Measurements from ENCODE around the gene AFF3. TPM values are rescaled to one million over a fixed set of nuclear protein-coding genes. Genes with fewer than 3 reads are reported as not detected.
"Not testable (repeated sequence)": the region's sequence is repeated elsewhere in the genome, so short reads cannot be mapped to it uniquely, and the experiment has no call there.

The AFF3 gene
- 23.2 TPM for total RNA-seq

DNA sequence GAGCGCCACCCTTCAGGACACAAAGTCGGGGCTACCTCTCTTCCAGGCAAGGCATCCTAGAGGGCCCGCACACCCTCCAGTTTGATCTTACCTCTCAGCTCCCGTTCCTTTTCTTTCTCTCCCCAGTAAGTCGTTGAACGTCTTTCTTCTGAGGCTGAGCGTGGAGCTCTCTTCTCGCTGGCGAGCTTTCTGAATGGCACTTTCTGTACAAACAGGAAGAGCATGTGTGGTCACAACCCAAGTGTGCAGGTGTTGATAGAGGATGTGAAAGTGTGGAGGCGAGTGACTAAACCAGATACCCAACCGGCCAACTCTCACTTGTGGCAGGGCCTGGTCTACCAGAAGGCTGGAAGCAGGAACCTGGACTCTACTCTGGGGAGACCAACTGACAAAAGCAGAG is at the start of gene AFF3:
TSS of gene AFF3 (minus strand) at position 198 of the 400 bp plus-strand sequence. CDS start 38,136 bp downstream, outside the sequence.
- DNase-seq (ENCODE audit: low read depth in 2 of 3, low spot score in 2 of 3), result peak in 2 of 3 donors; percentile 75 to 93

DNA sequence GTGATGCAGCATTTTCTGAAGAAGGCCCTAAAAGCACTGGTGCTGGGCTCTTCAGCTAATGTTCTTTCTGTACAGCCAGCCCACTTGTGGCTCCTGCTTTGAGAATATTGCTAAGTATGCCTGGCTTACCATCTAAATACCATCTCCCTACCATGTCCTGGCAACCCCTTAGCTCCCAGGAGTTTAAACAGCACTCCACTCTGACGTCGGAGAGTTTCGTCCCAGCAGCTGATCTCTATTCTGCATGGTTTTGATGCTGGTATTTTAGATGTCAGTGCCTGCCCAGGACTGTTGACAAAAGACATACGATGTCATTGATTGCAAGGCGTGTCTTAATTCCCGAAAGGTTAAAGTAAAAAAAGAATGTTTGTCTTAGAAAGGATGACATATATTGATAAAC is 47.0 kb upstream of the AFF3 start:
- DNase-seq (ENCODE audit: low read depth in 2 of 3, low spot score in 2 of 3), result no peak

DNA sequence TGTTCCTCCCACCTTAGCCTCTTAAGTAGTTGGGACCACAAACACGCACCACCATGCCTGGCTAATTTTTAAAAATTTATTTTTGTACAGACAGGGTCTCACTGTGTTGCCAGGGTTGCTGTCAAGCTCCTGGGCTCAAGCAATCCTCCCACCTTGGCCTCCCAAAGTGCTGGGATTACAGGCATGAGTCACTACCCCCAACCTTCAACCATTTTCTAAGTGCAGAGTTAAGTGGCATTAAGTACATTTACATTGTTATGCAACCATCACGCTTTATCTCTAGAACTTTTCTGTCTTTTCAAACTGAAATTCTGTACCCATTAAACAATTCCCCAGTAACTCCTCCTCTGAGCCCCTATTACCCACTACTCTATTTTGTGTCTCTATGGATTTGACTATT is 45.9 kb upstream of the AFF3 start:
- no peak for DNase-seq (ENCODE audit: low read depth in 2 of 3, low spot score in 2 of 3)

GRCh38 chr2:100186126-100186525 is 43.7 kb upstream of the AFF3 start:
- no peak for DNase-seq (ENCODE audit: low read depth in 2 of 3, low spot score in 2 of 3)

DNA sequence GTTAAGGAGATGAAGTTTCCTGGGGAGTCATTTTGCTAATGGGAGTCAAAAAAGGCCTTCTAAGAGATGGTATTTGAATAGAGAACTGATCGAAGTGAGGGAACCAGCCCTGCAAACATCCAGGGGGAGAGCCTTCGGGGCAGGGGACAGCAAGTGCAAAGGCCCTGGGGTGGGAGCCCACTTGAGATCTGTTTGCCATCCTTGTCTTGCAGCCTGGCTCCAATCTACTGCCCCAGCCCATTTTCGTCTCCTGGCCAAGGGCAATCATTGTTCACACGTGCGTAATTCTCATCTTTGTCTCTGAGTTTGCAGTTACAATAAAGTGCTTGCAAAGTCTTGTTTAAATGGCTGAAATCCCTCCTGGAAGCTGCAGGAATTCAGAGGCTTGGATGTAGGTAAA is 43.1 kb upstream of the AFF3 start:
- DNase-seq (ENCODE audit: low read depth in 2 of 3, low spot score in 2 of 3), result no peak

DNA sequence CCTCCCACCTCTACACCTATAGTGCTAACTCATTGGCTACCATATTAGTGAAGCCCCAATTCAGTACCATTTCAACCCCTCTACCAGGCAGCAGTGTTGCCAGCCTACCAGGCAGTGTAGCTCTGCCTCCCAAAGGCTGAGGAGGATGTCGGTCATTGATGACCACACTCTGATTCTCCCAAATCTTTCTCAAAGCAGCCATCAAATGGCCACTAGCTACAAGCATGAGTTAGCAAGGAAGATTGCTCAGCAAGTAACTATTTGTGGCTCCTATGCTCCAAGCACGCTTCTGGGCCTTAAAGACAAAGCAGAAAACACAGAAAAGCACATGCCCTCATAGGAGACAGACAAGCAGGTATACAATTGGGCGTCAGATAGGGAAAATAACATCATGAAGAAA is 42.7 kb upstream of the AFF3 start:
- DNase-seq (ENCODE audit: low read depth in 2 of 3, low spot score in 2 of 3), result no peak

- no peak for DNase-seq (ENCODE audit: low read depth in 2 of 3, low spot score in 2 of 3)
These were observed 41.8 kb upstream of the AFF3 start for GRCh38 chr2:100184055-100184737.

DNA sequence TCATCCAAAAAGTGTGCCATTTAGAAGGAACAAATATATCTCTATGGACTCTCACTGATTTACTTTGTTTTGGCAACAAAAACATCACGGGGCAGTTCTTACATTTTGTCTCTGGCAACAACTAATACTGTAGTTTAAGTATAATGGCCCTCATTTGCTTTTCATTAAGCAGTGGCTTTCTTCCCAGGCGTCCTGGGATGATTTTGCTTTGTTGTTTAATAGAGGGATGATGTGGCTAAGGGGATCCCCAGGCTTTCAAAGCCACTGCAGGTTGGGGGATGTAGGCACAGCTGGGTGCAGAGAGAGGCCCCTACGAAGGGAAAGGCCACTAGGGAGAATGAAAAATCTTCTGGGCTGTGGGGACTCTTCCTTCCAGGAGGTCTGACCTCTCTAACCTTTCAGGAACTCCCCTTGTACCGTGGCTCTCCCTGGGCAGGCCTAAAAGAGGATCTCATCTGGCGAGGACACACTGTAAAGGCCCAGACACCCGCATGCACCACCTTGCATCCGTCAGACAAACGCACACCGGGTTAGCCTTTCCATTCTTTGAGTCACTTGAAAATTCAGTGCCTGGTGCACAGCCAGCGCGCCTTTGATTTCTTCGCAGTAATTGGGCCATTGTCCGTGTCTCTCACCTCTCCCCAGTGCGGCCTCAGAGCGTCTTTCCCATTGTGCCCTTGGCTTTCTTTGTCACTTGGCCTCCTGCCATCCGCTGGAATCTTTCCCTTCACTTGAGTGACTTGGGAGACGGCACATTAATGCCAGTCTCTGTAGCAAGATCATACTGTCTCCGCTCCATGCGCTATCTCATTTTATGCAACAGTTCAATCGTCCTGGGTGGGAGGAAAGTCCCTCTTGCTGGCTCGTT is 40.3 kb upstream of the AFF3 start:
- no peak for DNase-seq (ENCODE audit: low read depth in 2 of 3, low spot score in 2 of 3)

- DNase-seq (ENCODE audit: low read depth in 2 of 3, low spot score in 2 of 3), result no peak
These were observed 38.1 kb upstream of the AFF3 start for GRCh38 chr2:100180503-100180902.

- DNase-seq (ENCODE audit: low read depth in 2 of 3, low spot score in 2 of 3), result no peak
These were observed 37.4 kb upstream of the AFF3 start for GRCh38 chr2:100179806-100180205.

DNA sequence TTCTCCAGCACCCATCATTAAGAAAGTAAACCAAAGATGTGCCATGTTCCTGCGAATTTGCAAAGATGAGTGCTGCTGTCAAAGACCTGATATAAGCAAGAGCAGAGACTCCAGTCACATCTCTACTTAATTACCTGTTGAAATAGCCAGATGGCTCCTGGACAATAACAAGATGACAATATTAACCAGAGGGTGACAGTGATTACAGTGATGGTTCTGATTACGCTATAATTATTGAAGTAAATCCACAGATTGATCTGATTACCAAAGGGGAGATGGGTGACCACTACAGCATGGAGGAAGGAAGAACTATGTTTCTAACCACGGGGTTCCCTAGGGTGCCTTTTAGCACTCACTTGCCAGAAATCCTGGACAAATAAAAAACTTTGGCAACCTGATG is 36.5 kb upstream of the AFF3 start:
- no peak for DNase-seq (ENCODE audit: low read depth in 2 of 3, low spot score in 2 of 3)

GRCh38 chr2:100178085-100178788 is 35.8 kb upstream of the AFF3 start:
- peak in 2 of 3 donors; percentile 45 to 69 for DNase-seq (ENCODE audit: low read depth in 2 of 3, low spot score in 2 of 3)

- DNase-seq (ENCODE audit: low read depth in 2 of 3, low spot score in 2 of 3), result no peak
These were observed 34.5 kb upstream of the AFF3 start for GRCh38 chr2:100176925-100177324.

- DNase-seq (ENCODE audit: low read depth in 2 of 3, low spot score in 2 of 3), result no peak
These were observed 31.6 kb upstream of the AFF3 start for GRCh38 chr2:100174026-100174431.

GRCh38 chr2:100166701-100167100 is 24.3 kb upstream of the AFF3 start:
- no peak for DNase-seq (ENCODE audit: low read depth in 2 of 3, low spot score in 2 of 3)

DNA sequence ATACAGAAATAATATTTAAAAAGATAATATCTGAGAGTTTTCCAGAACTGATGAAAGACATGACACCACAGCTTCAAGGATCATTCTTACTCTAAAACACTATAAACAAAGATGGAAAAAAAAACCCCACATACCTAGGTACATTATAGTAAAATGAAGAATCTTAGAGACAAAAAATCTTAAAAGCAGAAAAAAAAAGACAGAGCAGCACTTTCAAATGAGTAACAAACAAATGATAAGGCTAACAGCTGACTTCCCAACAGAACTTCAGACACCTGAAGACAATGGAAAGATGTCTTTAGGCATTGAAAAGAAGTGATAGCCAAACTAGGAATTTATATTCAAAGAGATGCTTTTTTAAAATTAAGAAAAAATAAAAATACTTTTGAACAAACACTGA is 21.2 kb upstream of the AFF3 start:
- no peak for DNase-seq (ENCODE audit: low read depth in 2 of 3, low spot score in 2 of 3)

GRCh38 chr2:100161945-100162620 is 19.7 kb upstream of the AFF3 start:
- no peak for DNase-seq (ENCODE audit: low read depth in 2 of 3, low spot score in 2 of 3)

DNA sequence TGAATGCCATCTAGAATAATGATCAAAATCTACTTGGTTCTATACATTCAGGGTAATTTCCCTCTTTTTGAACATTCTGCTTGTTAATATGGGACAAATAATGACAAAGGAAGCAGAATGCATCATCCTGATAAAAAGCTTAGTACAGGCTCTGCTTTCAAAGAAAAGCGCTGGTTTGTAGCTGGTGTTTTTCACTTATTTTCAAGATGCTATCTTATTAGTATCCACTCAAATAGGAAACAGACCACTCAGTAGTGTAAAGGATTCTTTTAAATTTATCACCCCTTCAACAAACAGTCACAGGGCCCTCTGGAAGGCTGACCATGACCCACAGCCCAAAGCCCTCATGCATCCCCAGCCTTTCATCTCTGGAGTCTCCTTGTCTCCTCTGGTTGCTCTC is 18.0 kb upstream of the AFF3 start:
- no peak for DNase-seq (ENCODE audit: low read depth in 2 of 3, low spot score in 2 of 3)

DNA sequence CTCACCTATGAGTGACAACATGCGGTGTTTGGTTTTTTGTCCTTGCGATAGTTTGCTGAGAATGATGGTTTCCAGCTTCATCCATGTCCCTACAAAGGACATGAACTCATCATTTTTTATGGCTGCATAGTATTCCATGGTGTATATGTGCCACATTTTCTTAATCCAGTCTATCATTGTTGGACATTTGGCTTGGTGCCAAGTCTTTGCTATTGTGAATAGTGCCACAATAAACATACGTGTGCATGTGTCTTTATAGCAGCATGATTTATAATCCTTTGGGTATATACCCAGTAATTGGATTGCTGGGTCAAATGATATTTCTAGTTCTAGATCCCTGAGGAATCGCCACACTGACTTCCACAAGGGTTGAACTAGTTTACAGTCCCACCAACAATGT is 9.4 kb upstream of the AFF3 start:
- DNase-seq (ENCODE audit: low read depth in 2 of 3, low spot score in 2 of 3), result not testable (repeated sequence)

- DNase-seq (ENCODE audit: low read depth in 2 of 3, low spot score in 2 of 3), result no peak
These were observed 8.9 kb upstream of the AFF3 start for GRCh38 chr2:100151310-100151709.

- DNase-seq (ENCODE audit: low read depth in 2 of 3, low spot score in 2 of 3), result no peak
These were observed 6.5 kb upstream of the AFF3 start for GRCh38 chr2:100148883-100149282.

Data from hematopoietic multipotent progenitor cell (in vitro differentiated cells).